Measurements from ENCODE around the gene CDC42BPB.

The CDC42BPB gene

GRCh38 chr14:102914474-102915291 lies 142.7 kb downstream of the CDC42BPB start (continued):
- no peak for TF ChIP-seq CTCF (tag by site-specific recombination; IDR thresholded peaks at IDR 0.05)
- TF ChIP-seq ZNF449 (tag by site-specific recombination; IDR thresholded peaks at IDR 0.05), result no peak
- no peak for TF ChIP-seq ZFHX2 (tag by site-specific recombination; conservative IDR thresholded peaks at IDR 0.05)
- TF ChIP-seq AEBP2 (tag by site-specific recombination; IDR thresholded peaks at IDR 0.05; ENCODE audit: borderline replicate concordance), result no peak
- no peak for TF ChIP-seq FEZF1 (tag by site-specific recombination; IDR thresholded peaks at IDR 0.05)

- TF ChIP-seq ZNF19 (tag by site-specific recombination; IDR thresholded peaks at IDR 0.05; ENCODE audit: low read depth) (no peak), ZNF529 (tag by site-specific recombination; IDR thresholded peaks at IDR 0.05; ENCODE audit: insufficient replicate concordance) (no peak), ZNF138 (tag by site-specific recombination; IDR thresholded peaks at IDR 0.05; ENCODE audit: borderline replicate concordance) (no peak), ZNF747 (tag by site-specific recombination; IDR thresholded peaks at IDR 0.05) (no peak), ZNF777 (tag by site-specific recombination; IDR thresholded peaks at IDR 0.05; ENCODE audit: borderline replicate concordance) (no peak), ZFP37 (tag by site-specific recombination; IDR thresholded peaks at IDR 0.05) (no peak)
- Histone ChIP-seq H3K4me3 (ENCODE audit: low read depth, low read length) (no peak overlapping the region), H3K4me1 (ENCODE audit: control insufficient read depth, insufficient read depth, low read length) (no peaks in the 10 kb centered on the region), H3K27ac (ENCODE audit: extremely low read depth, low read depth, low read length) (no peak overlapping the region), H3K9me3 (ENCODE audit: control insufficient read depth, insufficient read depth, low read depth, low read length) (no peaks in the 10 kb centered on the region), H3K36me3 (ENCODE audit: control insufficient read depth in 2 of 2, insufficient read depth in 1 of 2, low read length in 2 of 2) (peaks cover 0 to 4% of the 10 kb centered on the region in 2 experiments; a peak in 1 of 3 replicates)
- ChIA-PET POLR2A (no interaction called here), CTCF (no interaction called here)
These were observed 143.8 kb downstream of the CDC42BPB start for GRCh38 chr14:102913341-102914211.

- Histone ChIP-seq H3K4me3 (ENCODE audit: low read depth, low read length) (no peak overlapping the region), H3K27ac (ENCODE audit: extremely low read depth, low read depth, low read length) (no peak overlapping the region), H3K9me3 (ENCODE audit: control insufficient read depth, insufficient read depth, low read depth, low read length) (no peaks in the 10 kb centered on the region), H3K4me1 (ENCODE audit: control insufficient read depth, insufficient read depth, low read length) (no peaks in the 10 kb centered on the region), H3K36me3 (ENCODE audit: control insufficient read depth in 2 of 2, insufficient read depth in 1 of 2, low read length in 2 of 2) (peaks cover 0 to 13% of the 10 kb centered on the region in 2 experiments; a peak in 1 of 3 replicates)
- CTCF ChIA-PET, result no interaction called here
- POLR2A ChIA-PET, result no interaction called here
- no peak for TF ChIP-seq ZNF366 (tag by site-specific recombination; conservative IDR thresholded peaks at IDR 0.05)
- TF ChIP-seq ZIC2 (tag by site-specific recombination; IDR thresholded peaks at IDR 0.05), result peak; percentile 74
- 0 out of 2 replicates have a peak, but pooled peaks have one; percentile 19 for TF ChIP-seq ZFP69B (tag by site-specific recombination; IDR thresholded peaks at IDR 0.05)
- TF ChIP-seq OSR2 (tag by site-specific recombination; IDR thresholded peaks at IDR 0.05), result no peak
- no peak for TF ChIP-seq ZNF558 (tag by site-specific recombination; IDR thresholded peaks at IDR 0.05)
- TF ChIP-seq ZBTB21 (tag by site-specific recombination; IDR thresholded peaks at IDR 0.05), result no peak
- TF ChIP-seq ZNF174 (tag by site-specific recombination; IDR thresholded peaks at IDR 0.05), result no peak
- TF ChIP-seq ZBTB26 (tag by site-specific recombination; optimal IDR thresholded peaks at IDR 0.05), result no peak
- no peak for TF ChIP-seq ZNF184 (tag by site-specific recombination; IDR thresholded peaks at IDR 0.05)
- no peak for TF ChIP-seq ELK4 (IDR thresholded peaks at IDR 0.05; ENCODE audit: borderline replicate concordance, low read depth, low read length)
These were observed 145.2 kb downstream of the CDC42BPB start for GRCh38 chr14:102911991-102912761.
